Smooth muscle cell (in vitro differentiated cells): ENCODE measurements around the gene MAP3K19. TPM values are rescaled to one million over a fixed set of nuclear protein-coding genes. Genes with fewer than 3 reads are reported as not detected.

Experiments used
- DNase-seq: peaks from one replicate; lab custom pipeline; 2025; ENCODE audit not compliant: unreplicated experiment; lab: John Stamatoyannopoulos, UW
- H2AFZ ChIP-seq: fragments of 200-600 bp; sonication (generic); 2 replicates; pipeline ENCODE4 v1.6.0; 2016; ENCODE audit warnings: antibody characterized with exemption, low read depth, mild to moderate bottlenecking
- H3F3A ChIP-seq: fragments of 200-600 bp; sonication (generic); 2 replicates; pipeline ENCODE4 v1.6.0; 2017; ENCODE audit warnings: antibody characterized with exemption, low read depth
- H3K27ac ChIP-seq: fragments of 200-600 bp; sonication (generic); 2 replicates; pipeline ENCODE4 v1.5.1; 2016; ENCODE audit warnings: low read depth, mild to moderate bottlenecking
- H3K27me3 ChIP-seq: fragments of 200-600 bp; sonication (generic); 2 replicates; pipeline ENCODE4 v1.6.1; 2016; ENCODE audit warnings: low read depth, mild to moderate bottlenecking
- H3K36me3 ChIP-seq: fragments of 200-600 bp; sonication (generic); 2 replicates; pipeline ENCODE4 v1.5.1; 2016; ENCODE audit warnings: low read depth
- H3K4me1 ChIP-seq: fragments of 200-600 bp; sonication (generic); 2 replicates; pipeline ENCODE4 v1.5.1; 2016; ENCODE audit warnings: low read depth
- H3K4me2 ChIP-seq: fragments of 200-600 bp; sonication (generic); 2 replicates; pipeline ENCODE4 v1.6.0; 2016; ENCODE audit warnings: mild to moderate bottlenecking
- H3K4me3 ChIP-seq: fragments of 200-600 bp; sonication (generic); 2 replicates; pipeline ENCODE4 v1.5.1; 2016; ENCODE audit warnings: mild to moderate bottlenecking
- H3K79me2 ChIP-seq: fragments of 200-600 bp; sonication (generic); 2 replicates; pipeline ENCODE4 v1.6.0; 2016; ENCODE audit warnings: low read depth, mild to moderate bottlenecking
- H3K9ac ChIP-seq: fragments of 200-600 bp; sonication (generic); 2 replicates; pipeline ENCODE4 v1.6.0; 2016; ENCODE audit warnings: low read depth
- H3K9me3 ChIP-seq: fragments of 200-600 bp; sonication (generic); replicated peaks from 2 replicates; pipeline ENCODE4 v1.5.1; 2016; ENCODE audit warnings: low read depth
- H4K20me1 ChIP-seq: fragments of 200-600 bp; sonication (generic); 2 replicates; pipeline ENCODE4 v1.6.0; 2016; ENCODE audit warnings: low read depth
- WGBS: methylation state at CpG from one replicate; pipeline ENCODE4 v1.1.7; 2016; ENCODE audit warnings: low lambda C conversion rate; 5-methylcytosine and 5-hydroxymethylcytosine counted together
- polyA plus RNA-seq: library from polyadenylated mRNA; unstranded; fragments of >200 nt; fragmentation: Nextera tagmentation; extraction: Ambion mirVana; gene quantifications from 2 replicates; pipeline ENCODE4 v1.2.1, GENCODE V29; 2016
- total RNA-seq: library from RNA; depleted of rRNA; stranded (reverse); fragments of >200 nt; gene quantifications from 2 replicates; pipeline ENCODE4 v1.2.3, GENCODE V29; 2014
- TF ChIP-seq, protein P1 (sequence below): fragments of 200-600 bp; sonication (generic); IDR thresholded peaks from 2 replicates; pipeline ENCODE4 v1.5.1; 2017; ENCODE audit warnings: borderline replicate concordance, mild to moderate bottlenecking, antibody characterized with exemption; ENCODE audit not compliant: insufficient read depth, poor library complexity, severe bottlenecking

MAP3K19 gene
- total and polyA plus RNA-seq, 2 experiments from 2014 or later = 0.14 TPM; not detected in 1

DNA sequence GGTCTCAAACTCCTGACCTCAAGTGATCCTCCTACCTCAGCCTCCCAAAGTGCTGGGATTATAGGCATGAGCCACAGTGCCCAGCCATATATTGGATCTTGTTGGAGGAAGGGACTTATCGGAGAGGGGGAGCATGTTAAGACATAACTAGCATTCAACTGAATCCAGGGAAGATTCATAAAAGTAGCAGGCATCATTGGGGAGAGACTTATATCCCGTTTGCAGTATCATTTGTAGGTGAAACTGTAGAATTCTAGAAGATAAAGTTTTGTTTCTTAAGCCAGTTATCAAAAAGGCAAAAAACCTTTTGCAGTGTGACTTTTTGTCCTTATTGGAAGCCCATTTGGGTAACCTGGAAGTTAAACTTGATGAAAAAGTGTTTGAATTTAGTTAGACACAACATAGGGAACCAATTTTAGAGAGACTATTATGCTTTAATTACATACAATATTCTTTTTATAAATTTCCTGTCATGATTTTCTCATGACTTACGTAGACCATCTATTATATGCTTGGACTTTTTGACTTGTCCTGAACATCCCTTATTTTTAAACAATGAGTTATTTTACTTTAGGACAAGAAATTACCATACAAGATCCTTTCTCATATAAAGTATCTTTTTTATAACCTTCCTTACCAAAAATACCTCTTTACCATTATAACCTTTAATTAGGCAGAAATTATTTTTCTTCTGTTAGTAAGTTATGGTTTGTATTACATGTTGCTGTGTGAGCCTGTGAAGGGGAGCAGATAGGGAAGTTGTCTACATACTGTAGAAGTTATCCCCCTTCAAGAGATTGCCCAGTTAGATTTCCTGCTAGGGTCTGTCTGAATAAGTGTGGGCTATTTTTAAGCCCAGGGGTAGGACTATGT lies 25.1 kb upstream of the MAP3K19 start:
- no peak for DNase-seq
- no peak overlapping the region for H3K9ac ChIP-seq
- WGBS = 95% methylated on average over 3 of the region's 3 CpGs
- H3K27me3 ChIP-seq = no peaks in the 10 kb centered on the region
- TF ChIP-seq, protein P1, sequence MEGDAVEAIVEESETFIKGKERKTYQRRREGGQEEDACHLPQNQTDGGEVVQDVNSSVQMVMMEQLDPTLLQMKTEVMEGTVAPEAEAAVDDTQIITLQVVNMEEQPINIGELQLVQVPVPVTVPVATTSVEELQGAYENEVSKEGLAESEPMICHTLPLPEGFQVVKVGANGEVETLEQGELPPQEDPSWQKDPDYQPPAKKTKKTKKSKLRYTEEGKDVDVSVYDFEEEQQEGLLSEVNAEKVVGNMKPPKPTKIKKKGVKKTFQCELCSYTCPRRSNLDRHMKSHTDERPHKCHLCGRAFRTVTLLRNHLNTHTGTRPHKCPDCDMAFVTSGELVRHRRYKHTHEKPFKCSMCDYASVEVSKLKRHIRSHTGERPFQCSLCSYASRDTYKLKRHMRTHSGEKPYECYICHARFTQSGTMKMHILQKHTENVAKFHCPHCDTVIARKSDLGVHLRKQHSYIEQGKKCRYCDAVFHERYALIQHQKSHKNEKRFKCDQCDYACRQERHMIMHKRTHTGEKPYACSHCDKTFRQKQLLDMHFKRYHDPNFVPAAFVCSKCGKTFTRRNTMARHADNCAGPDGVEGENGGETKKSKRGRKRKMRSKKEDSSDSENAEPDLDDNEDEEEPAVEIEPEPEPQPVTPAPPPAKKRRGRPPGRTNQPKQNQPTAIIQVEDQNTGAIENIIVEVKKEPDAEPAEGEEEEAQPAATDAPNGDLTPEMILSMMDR = no peak
- H3K4me3 ChIP-seq = no peak overlapping the region
- H3K27ac ChIP-seq = no peak overlapping the region
- H3K9me3 ChIP-seq = peaks cover 9% of the 10 kb centered on the region
- peaks cover 4% of the 10 kb centered on the region for H4K20me1 ChIP-seq
- no peaks in the 10 kb centered on the region for H3F3A ChIP-seq
- peaks cover 11% of the 10 kb centered on the region for H3K36me3 ChIP-seq
- no peak overlapping the region for H3K4me2 ChIP-seq
- peaks cover 70% of the 10 kb centered on the region for H3K79me2 ChIP-seq
- H3K4me1 ChIP-seq = no peaks in the 10 kb centered on the region
- H2AFZ ChIP-seq = no peak overlapping the region

DNA sequence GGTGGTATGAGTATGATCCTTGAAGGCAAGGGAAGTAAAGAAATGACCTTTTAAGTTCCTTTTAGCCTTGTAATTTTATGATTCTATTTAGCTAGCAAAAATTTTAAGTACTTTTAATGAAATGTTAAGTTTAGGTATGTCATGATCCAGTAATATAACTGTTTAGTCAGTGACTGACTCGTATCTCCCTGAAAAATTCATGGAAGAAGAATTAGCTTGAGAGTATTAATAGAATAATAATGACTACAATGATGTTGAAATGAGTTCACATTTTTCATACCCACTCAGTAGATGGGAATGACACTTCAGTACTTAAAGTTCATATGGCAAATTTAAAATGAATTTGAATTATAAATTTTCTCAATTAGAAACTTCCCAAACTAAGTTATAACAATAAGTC lies 19.5 kb upstream of the MAP3K19 start:
- Histone ChIP-seq H3F3A (no peaks in the 10 kb centered on the region), H2AFZ (no peak overlapping the region), H3K27ac (no peak overlapping the region), H4K20me1 (peaks cover 41% of the 10 kb centered on the region), H3K79me2 (peaks cover 95% of the 10 kb centered on the region), H3K36me3 (peaks cover 11% of the 10 kb centered on the region), H3K9ac (no peak overlapping the region), H3K4me2 (no peak overlapping the region), H3K4me3 (no peak overlapping the region), H3K4me1 (no peaks in the 10 kb centered on the region), H3K9me3 (peaks cover 7% of the 10 kb centered on the region), H3K27me3 (no peaks in the 10 kb centered on the region)
- TF ChIP-seq, protein P1 = no peak
- 100% methylated on average over 1 of the region's 1 CpG for WGBS
- no peak for DNase-seq

DNA sequence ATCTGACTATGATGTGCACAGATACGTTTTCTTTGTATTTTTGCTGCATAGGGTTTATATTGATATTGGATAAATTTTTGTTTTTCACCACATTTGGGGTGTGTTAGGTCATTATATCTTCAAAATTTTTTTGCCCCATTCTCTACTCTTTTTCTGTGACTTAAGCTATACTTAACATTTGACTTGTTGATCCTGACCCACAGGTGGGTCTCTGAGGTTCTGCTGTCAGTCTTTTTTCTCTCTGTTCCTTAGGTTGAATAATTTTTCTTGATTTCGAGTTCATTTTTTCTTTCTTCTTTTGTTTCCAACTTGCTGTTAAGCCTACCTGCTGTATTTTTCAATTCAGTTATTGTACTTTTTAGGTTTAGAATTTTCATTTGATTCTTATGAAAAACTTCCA lies 16.9 kb upstream of the MAP3K19 start:
- H3K9me3 ChIP-seq = no peaks in the 10 kb centered on the region
- H3F3A ChIP-seq = no peaks in the 10 kb centered on the region
- WGBS = 94% methylated on average over 2 of the region's 2 CpGs
- no peak overlapping the region for H3K4me3 ChIP-seq
- H3K4me1 ChIP-seq = no peaks in the 10 kb centered on the region
- no peak overlapping the region for H3K9ac ChIP-seq
- H3K27ac ChIP-seq = no peak overlapping the region
- no peak for DNase-seq
- H4K20me1 ChIP-seq = peaks cover 56% of the 10 kb centered on the region
- TF ChIP-seq, protein P1 = no peak
- H3K79me2 ChIP-seq = peaks cover 94% of the 10 kb centered on the region
- no peak overlapping the region for H3K4me2 ChIP-seq
- peaks cover 6% of the 10 kb centered on the region for H3K36me3 ChIP-seq
- no peak overlapping the region for H2AFZ ChIP-seq
- no peaks in the 10 kb centered on the region for H3K27me3 ChIP-seq

DNA sequence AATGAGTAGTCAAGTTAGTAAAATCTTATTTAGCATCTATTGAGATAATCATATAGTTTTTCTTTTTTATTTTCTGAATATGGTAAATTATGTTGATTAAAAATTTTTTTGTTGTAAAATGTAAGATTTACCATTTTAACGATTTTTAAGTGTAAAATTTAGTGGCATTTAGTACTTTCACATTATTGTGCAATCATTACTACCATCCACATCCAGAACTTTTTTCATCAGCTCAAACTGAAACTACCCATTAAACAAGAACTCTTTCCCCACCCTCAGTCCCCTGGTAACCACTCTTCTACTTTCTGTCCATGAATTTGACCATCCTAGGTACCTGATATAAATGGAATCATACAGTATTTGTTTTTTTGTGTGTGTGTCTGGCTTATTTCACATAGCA lies 16.0 kb upstream of the MAP3K19 start:
- no peak overlapping the region for H3K27ac ChIP-seq
- no peaks in the 10 kb centered on the region for H3K27me3 ChIP-seq
- no peak overlapping the region for H2AFZ ChIP-seq
- TF ChIP-seq, protein P1 = no peak
- peaks cover 95% of the 10 kb centered on the region for H3K79me2 ChIP-seq
- DNase-seq = no peak
- H3F3A ChIP-seq = no peaks in the 10 kb centered on the region
- H3K4me3 ChIP-seq = no peak overlapping the region
- H3K9ac ChIP-seq = no peak overlapping the region
- H3K9me3 ChIP-seq = no peaks in the 10 kb centered on the region
- H3K36me3 ChIP-seq = peaks cover 6% of the 10 kb centered on the region
- no peak overlapping the region for H3K4me2 ChIP-seq
- 100% methylated on average over 1 of the region's 1 CpG for WGBS
- H3K4me1 ChIP-seq = no peaks in the 10 kb centered on the region
- H4K20me1 ChIP-seq = peaks cover 65% of the 10 kb centered on the region
